ENCODE results near the gene TSHZ2.

TSHZ2 gene

DNA sequence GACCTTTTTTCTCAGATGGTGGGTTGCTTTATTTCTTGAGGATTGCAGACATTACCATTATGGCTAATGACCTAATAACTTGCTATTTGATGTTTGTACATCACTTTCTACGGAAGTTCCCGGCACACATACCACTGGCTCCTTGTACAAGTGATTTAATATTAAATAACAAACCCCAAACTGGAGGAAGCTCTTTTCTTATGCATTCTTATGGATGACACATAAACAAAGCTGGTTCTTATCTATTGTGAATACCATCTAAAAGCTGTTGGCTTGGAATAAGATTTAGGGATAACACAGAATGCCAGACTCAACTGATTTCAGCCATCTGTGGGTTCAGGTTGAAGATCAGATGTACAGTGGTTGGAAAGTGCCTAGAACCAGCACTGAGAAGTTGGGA is 272.6 kb downstream of the TSHZ2 start:
- DNase-seq, result no peak
- in situ Hi-C loops (cut with MboI; ENCODE audit: low pct_unique_long_range_greater_than_20kb, low sequenced_read_pairs), result no loop called here

- in situ Hi-C loops (cut with MboI; ENCODE audit: low pct_unique_long_range_greater_than_20kb, low sequenced_read_pairs), result no loop called here
- no peak for DNase-seq
Observed at GRCh38 chr20:53245574-53245973, 273.4 kb downstream of the TSHZ2 start.

GRCh38 chr20:53247468-53248103 is 275.4 kb downstream of the TSHZ2 start:
- in situ Hi-C loops (cut with MboI; ENCODE audit: low pct_unique_long_range_greater_than_20kb, low sequenced_read_pairs), result no loop called here
- no peak for DNase-seq

- DNase-seq, result no peak
- in situ Hi-C loops (cut with MboI; ENCODE audit: low pct_unique_long_range_greater_than_20kb, low sequenced_read_pairs), result no loop called here
Observed at GRCh38 chr20:53250456-53250855, 278.3 kb downstream of the TSHZ2 start.

- in situ Hi-C loops (cut with MboI; ENCODE audit: low pct_unique_long_range_greater_than_20kb, low sequenced_read_pairs), result no loop called here
Observed at GRCh38 chr20:53252002-53252401, 279.8 kb downstream of the TSHZ2 start.

DNA sequence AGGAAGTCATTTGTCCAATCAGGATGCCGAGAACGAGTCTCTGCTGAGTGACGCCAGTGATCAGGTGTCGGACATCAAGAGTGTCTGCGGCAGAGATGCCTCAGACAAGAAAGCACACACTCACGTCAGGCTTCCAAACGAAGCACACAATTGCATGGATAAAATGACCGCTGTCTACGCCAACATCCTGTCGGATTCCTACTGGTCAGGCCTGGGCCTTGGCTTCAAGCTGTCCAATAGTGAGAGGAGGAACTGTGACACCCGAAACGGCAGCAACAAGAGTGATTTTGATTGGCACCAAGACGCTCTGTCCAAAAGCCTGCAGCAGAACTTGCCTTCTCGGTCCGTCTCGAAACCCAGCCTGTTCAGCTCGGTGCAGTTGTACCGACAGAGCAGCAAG is 281.5 kb downstream of the TSHZ2 start:
- in situ Hi-C loops (cut with MboI; ENCODE audit: low pct_unique_long_range_greater_than_20kb, low sequenced_read_pairs), result no loop called here
- no peak for DNase-seq

More at GRCh38 chr20:53252002-53252401, 279.8 kb downstream of the TSHZ2 start:
- DNase-seq, result no peak

- no peak for DNase-seq
- in situ Hi-C loops (cut with MboI; ENCODE audit: low pct_unique_long_range_greater_than_20kb, low sequenced_read_pairs), result no loop called here
Observed at GRCh38 chr20:53255102-53255710, 283.0 kb downstream of the TSHZ2 start.

DNA sequence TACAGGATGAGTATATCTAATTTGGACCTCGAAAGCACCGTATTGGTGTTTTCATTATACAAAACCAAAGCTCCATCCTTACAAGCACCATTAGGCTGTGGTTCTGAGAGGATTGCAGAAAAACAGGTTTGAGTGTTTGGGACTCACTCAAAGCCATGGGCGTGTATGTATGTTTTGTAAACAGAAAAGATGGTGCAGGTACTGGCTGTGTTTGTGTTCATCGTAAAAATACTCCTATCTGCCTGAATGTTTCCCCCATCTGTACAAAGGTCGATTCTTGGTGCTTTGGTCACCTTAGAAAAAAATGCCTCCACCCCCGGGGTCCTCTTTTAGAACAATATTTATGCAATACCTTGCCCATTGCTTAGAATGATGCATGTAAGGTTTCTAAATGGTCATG is 286.6 kb downstream of the TSHZ2 start:
- DNase-seq, result no peak
- in situ Hi-C loops (cut with MboI; ENCODE audit: low pct_unique_long_range_greater_than_20kb, low sequenced_read_pairs), result no loop called here

DNA sequence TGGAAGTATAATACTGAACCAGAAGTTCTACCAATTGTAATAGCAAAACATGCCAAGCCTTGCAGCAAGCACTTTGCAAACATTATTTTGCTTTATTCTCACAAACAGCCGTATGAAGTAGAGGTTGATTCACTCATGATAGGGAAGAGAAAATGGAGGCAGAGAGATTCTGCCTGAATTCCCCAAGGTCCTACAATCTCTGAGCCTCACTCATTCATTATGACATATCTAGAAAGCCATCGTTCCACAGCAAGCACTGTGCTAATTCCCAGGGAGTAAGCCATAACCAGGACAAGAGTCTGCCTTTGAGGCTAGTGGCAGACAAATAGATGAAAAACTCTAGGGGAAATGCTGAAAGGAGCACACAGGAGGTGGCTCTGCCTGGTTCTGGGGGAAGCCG is 288.0 kb downstream of the TSHZ2 start:
- in situ Hi-C loops (cut with MboI; ENCODE audit: low pct_unique_long_range_greater_than_20kb, low sequenced_read_pairs), result no loop called here
- DNase-seq, result no peak

DNA sequence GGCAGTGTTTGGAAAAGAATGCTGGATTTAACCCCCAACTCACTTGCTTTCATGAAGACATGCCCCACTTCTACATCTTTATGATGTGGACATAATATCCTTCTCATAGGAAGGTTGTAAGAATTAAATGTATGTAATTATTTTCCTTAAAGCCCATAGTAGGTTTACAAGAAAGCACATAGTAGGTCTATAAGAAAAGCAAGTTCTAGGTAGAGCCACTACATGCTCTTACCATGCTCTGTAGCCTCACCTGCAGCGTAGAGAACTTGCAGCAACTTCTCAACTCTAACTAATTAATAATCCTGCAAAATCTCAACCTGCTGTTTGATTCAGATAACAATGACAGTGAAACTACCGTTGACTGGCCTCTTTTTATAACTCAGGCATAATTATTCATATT is 288.4 kb downstream of the TSHZ2 start:
- no peak for DNase-seq
- in situ Hi-C loops (cut with MboI; ENCODE audit: low pct_unique_long_range_greater_than_20kb, low sequenced_read_pairs), result no loop called here

DNA sequence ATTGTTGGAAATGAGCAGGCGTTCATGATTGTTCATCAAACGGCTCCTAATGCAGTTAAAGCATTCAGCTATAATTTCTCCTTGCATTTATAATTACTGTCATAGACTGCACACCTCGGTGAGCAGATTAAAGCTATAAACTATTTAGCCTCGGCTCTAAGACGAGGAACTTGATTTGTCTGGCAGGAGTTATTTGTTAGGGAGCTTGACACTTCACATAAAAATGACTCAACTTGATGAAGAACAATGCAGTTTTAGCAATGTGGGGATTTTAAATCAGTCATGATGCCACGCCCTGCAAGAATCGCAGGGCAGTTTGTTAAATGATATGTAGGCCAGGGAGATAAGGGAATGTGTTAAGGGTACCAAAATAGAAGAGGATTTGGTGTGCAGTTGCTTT is 290.2 kb downstream of the TSHZ2 start:
- no peak for DNase-seq
- in situ Hi-C loops (cut with MboI; ENCODE audit: low pct_unique_long_range_greater_than_20kb, low sequenced_read_pairs), result no loop called here

DNA sequence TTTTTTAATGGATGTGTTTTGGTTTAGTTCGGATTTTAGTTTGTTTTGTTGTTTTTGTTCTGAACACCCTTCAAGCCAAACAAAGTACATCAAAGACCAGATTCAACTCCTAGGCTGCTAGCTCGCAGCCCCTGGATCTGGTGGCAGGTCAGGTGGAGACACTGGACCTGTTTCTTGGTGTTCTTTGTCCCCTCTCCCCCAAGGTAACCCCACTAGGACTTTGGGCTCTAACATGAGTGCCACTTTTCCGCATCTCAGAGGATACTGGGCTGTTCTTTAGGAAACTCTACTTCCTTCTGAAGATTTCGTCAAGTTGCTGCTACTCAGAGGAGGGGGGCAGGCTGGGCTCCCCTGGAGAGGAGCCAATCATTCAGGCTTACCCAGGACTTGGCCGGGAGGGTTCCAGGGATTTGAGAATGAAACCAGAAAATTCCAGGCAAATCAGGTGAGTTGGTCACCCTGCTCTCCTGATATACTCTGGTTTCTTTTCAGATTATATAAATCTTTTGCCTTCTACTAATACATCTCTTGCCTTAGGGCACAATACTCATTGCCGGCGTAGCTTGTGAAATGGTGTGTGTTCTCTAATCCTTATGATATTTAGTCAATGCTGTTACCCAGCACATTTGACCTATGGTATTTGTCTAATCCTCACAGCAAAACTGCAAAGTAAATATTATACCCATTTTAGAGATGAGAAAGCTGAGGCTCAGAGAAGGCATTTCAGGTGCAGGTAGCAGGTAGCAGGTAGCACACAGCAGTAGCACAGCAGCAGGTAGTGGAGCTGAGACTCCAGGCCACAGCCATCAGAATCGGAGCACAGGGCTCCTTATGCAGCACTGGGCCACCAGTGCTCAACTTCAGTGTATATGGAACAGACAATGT is 291.6 kb downstream of the TSHZ2 start:
- DNase-seq, result no peak
- in situ Hi-C loops (cut with MboI; ENCODE audit: low pct_unique_long_range_greater_than_20kb, low sequenced_read_pairs), result no loop called here

- DNase-seq, result no peak
- in situ Hi-C loops (cut with MboI; ENCODE audit: low pct_unique_long_range_greater_than_20kb, low sequenced_read_pairs), result no loop called here
Observed at GRCh38 chr20:53264604-53265003, 292.4 kb downstream of the TSHZ2 start.

- in situ Hi-C loops (cut with MboI; ENCODE audit: low pct_unique_long_range_greater_than_20kb, low sequenced_read_pairs), result no loop called here
Observed at GRCh38 chr20:53265304-53265875, 293.2 kb downstream of the TSHZ2 start.

GRCh38 chr20:53269380-53269779 is 297.2 kb downstream of the TSHZ2 start:
- in situ Hi-C loops (cut with MboI; ENCODE audit: low pct_unique_long_range_greater_than_20kb, low sequenced_read_pairs), result no loop called here

More at GRCh38 chr20:53265304-53265875, 293.2 kb downstream of the TSHZ2 start:
- DNase-seq, result no peak

GRCh38 chr20:53270792-53271375 is 298.7 kb downstream of the TSHZ2 start:
- no peak for DNase-seq
- in situ Hi-C loops (cut with MboI; ENCODE audit: low pct_unique_long_range_greater_than_20kb, low sequenced_read_pairs), result no loop called here

More at GRCh38 chr20:53269380-53269779, 297.2 kb downstream of the TSHZ2 start:
- DNase-seq, result no peak

DNA sequence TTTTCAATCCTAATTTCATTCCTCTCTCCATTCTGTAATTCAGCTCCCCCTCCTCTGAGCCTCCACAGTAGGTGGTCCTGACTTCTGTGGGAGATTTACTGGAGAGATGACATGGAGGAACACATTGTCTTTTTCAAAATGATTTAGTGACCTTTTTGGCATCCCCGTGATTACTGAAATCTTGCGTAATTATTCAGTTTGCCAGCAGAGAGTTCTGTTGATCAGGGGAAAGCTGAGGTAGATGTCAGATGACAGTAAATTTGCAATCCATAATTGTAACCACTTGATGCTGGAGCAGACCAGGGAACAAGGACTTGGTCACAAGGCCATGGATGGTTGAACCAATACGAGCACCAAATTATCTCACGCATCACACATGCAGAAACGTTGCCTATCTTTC is 302.2 kb downstream of the TSHZ2 start:
- in situ Hi-C loops (cut with MboI; ENCODE audit: low pct_unique_long_range_greater_than_20kb, low sequenced_read_pairs), result no loop called here

GRCh38 chr20:53274807-53275206 is 302.6 kb downstream of the TSHZ2 start:
- in situ Hi-C loops (cut with MboI; ENCODE audit: low pct_unique_long_range_greater_than_20kb, low sequenced_read_pairs), result no loop called here
- DNase-seq, result no peak

More for the DNA sequence above, 302.2 kb downstream of the TSHZ2 start:
- no peak for DNase-seq

GRCh38 chr20:53276143-53276542 is 304.0 kb downstream of the TSHZ2 start:
- no peak for DNase-seq
- in situ Hi-C loops (cut with MboI; ENCODE audit: low pct_unique_long_range_greater_than_20kb, low sequenced_read_pairs), result no loop called here
